ENCODE measurements around the gene AK9.
"Not testable (repeated sequence)": the region's sequence is repeated elsewhere in the genome, so short reads cannot be mapped to it uniquely, and the experiment has no call there.

Gene AK9

DNA sequence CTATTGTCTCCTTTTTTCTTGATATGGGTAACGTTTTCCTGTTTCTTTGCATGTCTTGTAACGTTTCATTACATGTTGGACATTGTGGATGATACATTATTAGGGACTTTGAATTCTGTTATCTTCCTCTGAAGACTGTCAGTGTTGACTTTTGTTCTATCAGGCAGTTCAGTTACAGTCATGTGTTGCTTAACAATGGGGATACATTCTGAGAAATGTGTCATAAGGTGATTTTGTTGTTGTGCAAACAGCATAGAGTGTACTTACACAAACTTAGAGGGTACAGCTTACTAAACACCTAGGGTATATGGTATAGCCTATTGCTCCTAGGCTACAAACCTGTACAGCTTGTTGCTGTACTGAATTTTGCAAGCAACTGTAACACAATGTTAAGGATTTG lies 64.7 kb downstream of the AK9 start:
- DNase-seq (ENCODE audit: low read depth in 2 of 2, low spot score in 1 of 2) = no peak

GRCh38 chr6:109625199-109625598 lies 65.8 kb downstream of the AK9 start:
- DNase-seq (ENCODE audit: low read depth in 2 of 2, low spot score in 1 of 2) = no peak

GRCh38 chr6:109623288-109623687 lies 67.7 kb downstream of the AK9 start:
- DNase-seq (ENCODE audit: low read depth in 2 of 2, low spot score in 1 of 2) = no peak

GRCh38 chr6:109612268-109612667 lies 78.7 kb downstream of the AK9 start:
- DNase-seq (ENCODE audit: low read depth in 2 of 2, low spot score in 1 of 2) = no peak

- no peak for DNase-seq (ENCODE audit: low read depth in 2 of 2, low spot score in 1 of 2)
Observed at GRCh38 chr6:109611502-109611901, 79.5 kb downstream of the AK9 start.

- no peak for DNase-seq (ENCODE audit: low read depth in 2 of 2, low spot score in 1 of 2)
Observed at GRCh38 chr6:109610590-109610989, 80.4 kb downstream of the AK9 start.

GRCh38 chr6:109609737-109610136 lies 81.3 kb downstream of the AK9 start:
- DNase-seq (ENCODE audit: low read depth in 2 of 2, low spot score in 1 of 2) = no peak

DNA sequence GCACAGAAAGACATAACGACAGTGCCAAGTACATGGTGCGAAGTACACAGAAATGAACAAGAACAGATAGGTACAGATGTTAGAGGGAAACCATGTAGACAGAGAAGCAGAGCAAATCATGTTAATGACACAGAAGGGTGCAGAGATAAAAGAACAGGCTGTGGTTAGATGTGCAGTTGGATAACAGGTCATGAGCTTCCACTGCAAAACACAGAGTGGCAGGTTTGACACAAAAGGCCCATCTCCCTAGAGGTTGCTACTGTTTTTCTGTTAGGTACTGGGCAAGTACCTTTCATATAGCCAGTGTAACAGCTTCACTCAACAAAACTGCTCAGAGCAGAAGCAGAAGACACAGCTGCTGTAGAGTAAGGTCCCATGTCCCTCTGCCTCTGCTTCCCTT lies 84.6 kb downstream of the AK9 start:
- no peak for DNase-seq (ENCODE audit: low read depth in 2 of 2, low spot score in 1 of 2)

- no peak for DNase-seq (ENCODE audit: low read depth in 2 of 2, low spot score in 1 of 2)
Observed at GRCh38 chr6:109595998-109596397, 95.0 kb downstream of the AK9 start.

- no peak for DNase-seq (ENCODE audit: low read depth in 2 of 2, low spot score in 1 of 2)
Observed at GRCh38 chr6:109580519-109580918, 110.5 kb downstream of the AK9 start.

GRCh38 chr6:109579361-109579760 lies 111.6 kb downstream of the AK9 start:
- no peak for DNase-seq (ENCODE audit: low read depth in 2 of 2, low spot score in 1 of 2)

- DNase-seq (ENCODE audit: low read depth in 2 of 2, low spot score in 1 of 2) = not testable (repeated sequence)
Observed at GRCh38 chr6:109569901-109570300, 121.1 kb downstream of the AK9 start.

- DNase-seq (ENCODE audit: low read depth in 2 of 2, low spot score in 1 of 2) = no peak
Observed at GRCh38 chr6:109561844-109562243, 129.2 kb downstream of the AK9 start.

- DNase-seq (ENCODE audit: low read depth in 2 of 2, low spot score in 1 of 2) = no peak
Observed at GRCh38 chr6:109531446-109531845, 159.6 kb downstream of the AK9 start.

DNA sequence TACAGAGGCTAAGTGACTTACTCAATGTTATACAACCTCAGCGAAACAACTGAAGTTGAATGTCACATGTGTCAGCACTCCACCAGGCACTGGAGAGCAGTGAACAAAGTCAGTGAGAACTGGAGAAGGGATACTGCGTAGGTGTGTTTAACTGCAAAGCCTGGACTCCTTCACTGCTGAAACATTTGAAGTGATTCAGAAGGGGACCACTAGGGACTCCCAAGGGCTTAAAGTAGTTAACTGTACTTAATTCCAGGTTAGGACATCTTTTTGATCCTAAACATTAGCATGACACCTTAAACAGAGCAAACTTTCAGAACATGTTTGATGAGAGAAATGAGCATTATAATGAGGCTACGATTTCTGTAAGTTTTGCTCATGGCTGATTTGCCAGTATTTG lies 163.0 kb downstream of the AK9 start:
- DNase-seq (ENCODE audit: low read depth in 2 of 2, low spot score in 1 of 2) = no peak

DNA sequence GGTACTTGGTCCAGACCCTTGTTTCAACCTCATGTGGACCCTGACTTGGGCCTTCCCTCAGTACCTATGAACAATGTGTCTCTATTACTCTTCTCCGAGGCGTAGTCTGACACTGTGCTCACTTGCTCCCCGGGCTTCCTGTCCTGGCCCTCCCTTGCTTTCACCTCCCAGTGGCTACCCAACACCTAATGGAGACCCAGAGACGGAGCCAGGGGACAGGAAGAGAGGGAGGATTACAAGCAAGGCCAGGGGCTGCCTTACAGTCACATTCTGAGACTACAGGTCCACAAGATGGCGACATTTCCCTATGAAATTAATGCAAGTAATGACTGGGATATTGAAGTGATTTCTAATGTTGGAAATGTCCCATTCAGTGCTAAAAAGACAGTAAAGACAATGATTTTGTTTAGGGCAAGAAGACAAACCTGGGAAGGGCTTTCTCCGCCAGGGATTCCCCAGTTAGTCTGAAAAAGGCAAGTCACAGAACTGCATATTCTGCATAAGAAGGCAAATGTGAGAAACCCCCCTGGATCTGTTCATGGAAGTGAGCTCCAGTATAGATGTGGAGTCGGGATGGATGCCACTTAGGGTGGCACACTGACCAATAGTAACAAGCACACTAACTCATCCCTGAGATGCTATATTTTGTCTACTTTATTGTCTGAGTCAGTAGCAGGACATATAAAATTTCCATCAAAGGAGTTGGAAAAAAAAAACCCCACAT lies 163.9 kb downstream of the AK9 start:
- peak in 1 of 2 donors; percentile 13 for DNase-seq (ENCODE audit: low read depth in 2 of 2, low spot score in 1 of 2)

GRCh38 chr6:109524129-109524528 lies 166.9 kb downstream of the AK9 start:
- no peak for DNase-seq (ENCODE audit: low read depth in 2 of 2, low spot score in 1 of 2)

DNA sequence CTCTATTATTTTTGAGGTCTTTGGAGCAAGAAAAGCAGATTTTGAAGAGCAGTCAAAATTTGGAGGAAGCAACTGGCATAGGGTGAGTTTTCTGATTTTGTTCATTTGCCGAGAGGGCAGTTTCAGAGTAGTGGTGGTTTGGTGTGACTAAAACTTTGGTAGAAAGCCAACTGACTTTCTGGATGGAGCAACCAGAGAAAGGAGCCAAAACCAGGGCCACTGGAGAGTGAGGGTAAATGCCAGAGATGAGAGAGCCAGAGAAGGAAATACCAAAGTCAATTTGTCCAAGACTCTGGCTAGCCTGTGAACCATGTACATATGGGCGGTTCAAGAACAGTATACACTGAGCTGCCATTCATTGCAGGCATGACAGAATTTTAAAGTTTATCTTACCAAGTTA lies 167.5 kb downstream of the AK9 start:
- DNase-seq (ENCODE audit: low read depth in 2 of 2, low spot score in 1 of 2) = no peak

GRCh38 chr6:109521080-109521479 lies 169.9 kb downstream of the AK9 start:
- no peak for DNase-seq (ENCODE audit: low read depth in 2 of 2, low spot score in 1 of 2)

DNA sequence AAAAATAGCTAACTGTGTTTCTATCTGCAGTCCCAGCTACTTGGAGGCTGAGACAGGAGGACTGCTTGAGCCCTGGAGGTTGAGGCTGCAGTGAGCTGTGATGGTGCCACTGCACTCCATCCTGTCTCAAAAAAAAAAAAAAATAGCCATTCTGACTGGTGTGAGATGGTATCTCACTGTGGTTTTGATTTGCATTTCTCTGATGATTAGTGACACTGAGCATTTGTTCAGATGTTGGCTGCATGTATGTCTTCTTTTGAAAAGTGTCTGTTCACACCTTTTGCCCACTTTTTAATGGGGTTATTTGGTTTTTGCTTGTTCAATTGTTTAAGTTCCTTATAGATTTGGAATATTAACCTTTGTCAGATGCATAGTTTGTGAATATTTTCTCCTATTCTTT lies 171.4 kb downstream of the AK9 start:
- not testable (repeated sequence) for DNase-seq (ENCODE audit: low read depth in 2 of 2, low spot score in 1 of 2)

- DNase-seq (ENCODE audit: low read depth in 2 of 2, low spot score in 1 of 2) = no peak
Observed at GRCh38 chr6:109516929-109517328, 174.1 kb downstream of the AK9 start.

- DNase-seq (ENCODE audit: low read depth in 2 of 2, low spot score in 1 of 2) = no peak
Observed at GRCh38 chr6:109515781-109516409, 175.1 kb downstream of the AK9 start.

DNA sequence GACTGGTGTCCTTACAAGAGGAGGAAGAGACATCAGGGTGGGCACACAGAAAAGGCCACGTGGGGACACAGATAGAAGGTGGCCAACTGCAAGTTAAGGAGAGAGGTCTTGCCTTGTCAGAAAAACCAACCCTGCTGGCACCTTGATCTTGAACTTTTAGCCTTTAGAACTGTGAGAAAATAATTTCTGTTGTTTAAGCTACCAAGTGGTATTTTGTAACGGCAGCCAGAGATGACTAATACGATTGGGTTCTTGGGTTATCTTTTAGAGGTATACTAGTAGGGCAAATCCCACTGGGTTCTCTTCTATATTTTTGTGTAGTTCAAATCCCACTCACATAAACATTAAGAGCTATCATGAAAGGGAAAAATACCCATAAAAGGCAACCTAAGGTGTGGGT lies 176.1 kb downstream of the AK9 start:
- DNase-seq (ENCODE audit: low read depth in 2 of 2, low spot score in 1 of 2) = no peak

All from stimulated activated CD8-positive, alpha-beta memory T cell treated with anti-CD3 and anti-CD28 coated beads, Interleukin-4, amount 100 ng/mL, for 1 hour (primary cell).